ENCODE data around the gene SEC24C.
"Not testable (repeated sequence)": the region's sequence is repeated elsewhere in the genome, so short reads cannot be mapped to it uniquely, and the experiment has no call there.

SEC24C gene

DNA sequence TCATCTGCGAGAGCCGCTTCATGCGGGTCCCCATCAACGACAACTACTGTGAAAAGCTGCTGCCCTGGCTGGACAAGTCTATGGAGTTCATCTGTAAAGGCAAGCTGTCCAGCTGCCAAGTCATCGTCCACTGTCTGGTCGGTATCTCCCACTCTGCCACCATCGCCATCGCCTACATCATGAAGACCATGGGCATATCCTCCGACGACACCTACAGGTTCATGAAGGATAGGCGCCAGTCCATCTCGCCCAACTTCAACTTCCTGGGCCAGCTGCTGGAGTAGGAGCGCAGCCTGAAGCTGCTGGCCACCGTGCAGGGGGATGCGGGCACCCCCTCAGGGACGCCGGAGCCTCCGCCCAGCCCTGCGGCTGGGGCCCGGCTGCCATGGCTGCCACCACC, 11.7 kb upstream of the SEC24C start:
- no peak for DNase-seq (ENCODE audit: low read depth in 3 of 3)

GRCh38 chr10:73732931-73733623, 11.1 kb upstream of the SEC24C start:
- DNase-seq (ENCODE audit: low read depth in 3 of 3) = no peak

DNA sequence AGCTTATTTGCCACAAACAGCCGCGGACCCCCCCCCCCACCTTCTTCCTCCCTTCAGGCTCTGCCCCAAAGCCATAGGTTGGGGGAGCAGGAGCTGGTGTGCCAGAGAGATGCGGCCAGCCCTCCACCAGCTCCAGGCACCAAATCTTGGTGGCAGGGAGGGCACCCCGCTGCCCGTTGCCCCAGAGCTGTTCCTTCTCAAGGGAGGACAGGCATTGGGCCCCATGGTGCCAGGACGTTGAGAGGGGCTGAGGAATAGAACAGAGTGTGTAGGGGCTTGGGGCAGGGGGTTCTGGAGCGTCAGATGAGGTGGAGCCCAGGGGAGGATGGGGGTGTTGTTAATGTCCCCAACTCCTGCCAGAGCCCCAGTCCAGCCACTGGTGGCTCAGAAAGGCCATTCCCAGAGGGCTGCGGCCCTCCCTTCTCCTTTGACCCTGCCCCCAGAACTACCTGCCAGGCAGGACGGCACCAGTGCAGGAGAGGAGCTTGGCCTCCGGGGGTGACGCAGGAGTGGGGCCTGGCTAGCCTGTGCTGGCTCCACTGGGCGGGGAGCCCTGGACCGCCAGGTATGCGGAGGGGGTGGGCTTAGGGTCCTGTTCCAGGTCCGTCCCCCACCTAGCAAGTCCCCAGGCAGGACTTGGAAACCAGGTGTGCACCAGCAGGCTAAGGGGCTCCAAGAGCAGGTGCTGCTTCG, 10.0 kb upstream of the SEC24C start:
- no peak for DNase-seq (ENCODE audit: low read depth in 3 of 3)

- no peak for DNase-seq (ENCODE audit: low read depth in 3 of 3)
Observed at GRCh38 chr10:73734796-73735305, 9.3 kb upstream of the SEC24C start.

DNA sequence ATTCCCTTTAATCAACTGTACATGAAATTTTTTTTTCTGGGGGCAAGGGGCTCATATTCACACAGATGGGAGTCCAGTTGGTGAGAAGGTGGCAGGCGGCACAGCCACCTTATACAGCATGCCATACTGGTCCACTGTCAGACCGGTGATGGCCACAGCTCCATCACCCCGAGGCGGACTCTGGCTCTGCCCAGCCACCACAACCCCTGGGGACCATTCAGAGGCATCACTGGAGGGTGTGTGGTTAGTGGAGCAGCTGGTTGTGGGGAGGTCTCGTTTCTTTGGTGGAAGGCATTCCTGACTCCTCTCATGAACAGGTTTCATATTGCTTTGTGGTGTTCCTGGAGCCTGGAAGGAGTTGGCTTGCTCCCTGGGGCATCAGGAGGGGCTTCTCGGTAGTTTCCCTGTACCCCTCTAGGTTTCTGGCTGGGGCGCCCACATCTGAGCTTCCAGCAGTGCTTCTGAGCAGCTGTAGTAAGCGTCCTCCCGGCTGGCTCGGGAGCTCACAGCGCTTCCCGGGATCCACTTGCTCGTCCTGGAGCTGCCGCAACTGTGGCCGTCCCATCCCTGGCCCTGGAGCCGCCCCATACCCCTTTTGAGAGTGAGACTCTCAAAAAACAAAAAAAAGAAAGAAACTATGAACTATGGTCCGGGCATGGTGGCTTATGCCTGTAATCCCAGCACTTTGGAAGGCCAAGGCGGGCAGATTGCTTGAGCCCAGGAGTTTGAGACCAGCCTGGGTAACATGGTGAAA, 3.5 kb upstream of the SEC24C start:
- not testable (repeated sequence) for DNase-seq (ENCODE audit: low read depth in 3 of 3)

DNA sequence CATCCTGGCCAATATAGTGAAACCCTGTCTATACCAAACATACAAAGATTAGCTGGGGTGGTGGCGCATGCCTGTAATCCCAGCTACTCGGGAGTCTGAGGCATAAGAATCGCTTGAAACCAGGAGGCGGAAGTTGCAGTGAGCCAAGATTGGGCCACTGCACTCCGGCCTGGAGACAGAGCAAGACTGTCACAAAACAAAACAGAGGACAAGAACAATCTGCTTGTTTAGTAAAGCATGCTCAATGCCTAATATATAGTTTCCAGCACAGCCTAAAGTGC, 1.8 kb upstream of the SEC24C start:
- DNase-seq (ENCODE audit: low read depth in 3 of 3) = no peak

GRCh38 chr10:73743327-73743904, 756 bp upstream of the SEC24C start:
- DNase-seq (ENCODE audit: low read depth in 3 of 3) = no peak

DNA sequence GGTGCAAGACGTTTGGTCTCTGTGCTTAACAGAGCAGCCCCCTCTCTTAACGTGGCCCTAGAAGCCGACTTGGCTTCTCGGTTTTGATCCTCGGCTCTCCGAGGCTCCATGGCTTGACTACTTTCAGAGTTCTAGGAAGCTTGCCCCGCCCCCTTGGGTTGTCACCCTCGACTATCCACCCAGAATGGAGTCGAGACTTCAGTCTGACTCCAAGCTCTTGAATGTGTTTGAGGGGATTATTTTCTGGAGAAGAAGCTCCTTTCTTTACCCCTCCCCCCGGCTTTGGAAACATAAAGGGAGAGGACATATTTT, 448 bp downstream of the SEC24C start:
- DNase-seq (ENCODE audit: low read depth in 3 of 3) = peak in 1 of 3 experiments; percentile 17

DNA sequence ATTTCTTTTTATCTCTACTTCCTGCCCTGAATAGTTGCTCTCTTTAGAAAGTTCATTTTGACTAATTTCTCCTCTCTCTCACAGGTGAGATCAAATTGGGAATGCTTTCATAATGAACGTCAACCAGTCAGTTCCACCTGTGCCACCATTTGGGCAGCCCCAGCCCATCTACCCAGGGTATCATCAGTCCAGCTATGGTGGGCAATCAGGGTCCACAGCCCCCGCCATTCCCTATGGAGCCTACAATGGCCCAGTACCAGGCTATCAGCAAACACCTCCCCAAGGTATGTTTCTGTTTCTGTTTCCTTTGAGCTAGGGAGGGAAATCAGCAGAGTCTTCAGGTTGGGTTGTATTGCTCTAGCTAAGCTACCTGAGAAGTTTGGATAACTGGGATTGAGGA, 2.5 kb downstream of the SEC24C start:
- DNase-seq (ENCODE audit: low read depth in 3 of 3) = no peak

DNA sequence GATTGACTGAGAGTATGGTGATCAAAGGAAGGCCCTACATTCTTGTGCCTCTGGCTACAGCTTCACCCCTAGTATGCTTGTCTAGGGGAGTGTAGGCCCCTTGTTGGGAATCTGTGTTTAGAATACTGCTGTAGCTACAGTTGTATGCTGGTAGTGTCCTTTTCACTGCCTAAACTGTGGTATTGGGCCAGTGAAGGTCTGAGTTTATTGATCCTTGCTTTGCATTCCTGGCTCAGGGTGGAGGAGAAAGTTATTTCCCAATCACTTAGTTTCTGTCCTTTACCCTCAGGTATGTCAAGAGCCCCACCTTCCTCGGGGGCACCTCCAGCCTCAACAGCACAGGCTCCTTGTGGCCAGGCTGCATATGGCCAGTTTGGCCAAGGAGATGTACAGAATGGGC, 6.6 kb downstream of the SEC24C start:
- no peak for DNase-seq (ENCODE audit: low read depth in 3 of 3)

DNA sequence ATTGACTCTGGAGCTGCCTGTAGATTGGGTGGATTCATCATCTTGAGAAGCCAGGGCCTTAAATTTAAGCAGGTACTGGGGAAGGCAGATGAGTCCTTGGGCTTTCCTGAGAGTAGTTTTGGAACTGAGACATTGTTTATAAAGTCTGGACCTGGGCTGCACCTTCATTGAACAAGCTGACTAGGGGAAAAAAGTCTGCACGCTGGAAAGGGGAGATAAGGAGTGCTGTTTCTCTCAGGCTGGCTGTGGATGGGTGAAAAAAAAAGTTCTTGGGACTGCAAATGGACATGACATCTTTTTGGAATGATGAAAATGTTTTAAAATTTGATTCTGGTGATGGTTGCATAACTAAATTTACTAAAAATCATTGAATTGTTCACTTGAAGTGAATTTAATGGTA, 12.0 kb downstream of the SEC24C start:
- DNase-seq (ENCODE audit: low read depth in 3 of 3) = no peak

- DNase-seq (ENCODE audit: low read depth in 3 of 3) = no peak
Observed at GRCh38 chr10:73758704-73759511, 14.7 kb downstream of the SEC24C start.

GRCh38 chr10:73759512-73760115, 15.4 kb downstream of the SEC24C start:
- DNase-seq (ENCODE audit: low read depth in 3 of 3) = no peak

DNA sequence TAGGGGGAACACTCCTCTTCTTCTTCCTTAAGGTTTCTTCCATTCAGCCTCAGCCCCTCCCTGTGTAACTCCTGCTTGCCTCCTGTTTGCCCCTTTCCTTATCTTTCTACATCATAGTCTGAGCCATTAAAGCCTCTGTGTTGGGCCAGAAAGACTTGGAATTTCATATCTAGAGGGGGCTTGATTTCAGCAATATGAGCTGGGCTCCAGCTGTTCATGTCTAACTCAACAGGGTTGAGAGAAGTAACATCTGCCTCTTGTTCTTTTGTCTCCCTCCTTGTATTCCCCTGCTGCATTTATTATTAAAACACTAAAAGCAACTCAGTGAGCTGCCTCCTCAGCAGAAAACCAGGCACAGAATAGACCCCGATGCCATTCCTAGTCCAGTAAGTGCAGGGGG, 17.6 kb downstream of the SEC24C start:
- DNase-seq (ENCODE audit: low read depth in 3 of 3) = no peak

- no peak for DNase-seq (ENCODE audit: low read depth in 3 of 3)
Observed at GRCh38 chr10:73762915-73763314, 18.7 kb downstream of the SEC24C start.

GRCh38 chr10:73763343-73763742, 19.2 kb downstream of the SEC24C start:
- DNase-seq (ENCODE audit: low read depth in 3 of 3) = no peak

DNA sequence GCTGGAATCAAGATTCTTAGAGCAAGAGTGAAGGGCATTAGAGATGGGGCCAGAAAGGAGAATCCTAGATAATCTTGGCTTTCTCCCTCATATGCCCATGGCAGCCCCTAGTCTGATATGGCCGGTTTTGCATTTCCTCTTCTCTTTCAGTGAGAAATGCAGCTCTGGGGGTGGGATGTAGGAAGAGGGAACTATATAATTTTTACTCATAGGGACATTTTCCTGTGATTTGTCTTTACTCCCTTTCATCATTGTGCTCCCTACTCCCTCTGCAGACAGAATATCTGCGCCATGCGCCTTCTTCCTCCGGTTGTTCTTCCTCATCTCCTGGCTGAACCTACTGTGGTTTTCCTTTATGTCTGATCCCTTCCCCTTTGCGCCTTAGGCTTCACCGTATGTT, 20.9 kb downstream of the SEC24C start:
- no peak for DNase-seq (ENCODE audit: low read depth in 3 of 3)

- peak; percentile 33 to 58 (median 43) for DNase-seq (ENCODE audit: low read depth in 3 of 3)
Observed at GRCh38 chr10:73768881-73769280, 24.7 kb downstream of the SEC24C start.

GRCh38 chr10:73769396-73769795, 25.2 kb downstream of the SEC24C start:
- DNase-seq (ENCODE audit: low read depth in 3 of 3) = no peak

DNA sequence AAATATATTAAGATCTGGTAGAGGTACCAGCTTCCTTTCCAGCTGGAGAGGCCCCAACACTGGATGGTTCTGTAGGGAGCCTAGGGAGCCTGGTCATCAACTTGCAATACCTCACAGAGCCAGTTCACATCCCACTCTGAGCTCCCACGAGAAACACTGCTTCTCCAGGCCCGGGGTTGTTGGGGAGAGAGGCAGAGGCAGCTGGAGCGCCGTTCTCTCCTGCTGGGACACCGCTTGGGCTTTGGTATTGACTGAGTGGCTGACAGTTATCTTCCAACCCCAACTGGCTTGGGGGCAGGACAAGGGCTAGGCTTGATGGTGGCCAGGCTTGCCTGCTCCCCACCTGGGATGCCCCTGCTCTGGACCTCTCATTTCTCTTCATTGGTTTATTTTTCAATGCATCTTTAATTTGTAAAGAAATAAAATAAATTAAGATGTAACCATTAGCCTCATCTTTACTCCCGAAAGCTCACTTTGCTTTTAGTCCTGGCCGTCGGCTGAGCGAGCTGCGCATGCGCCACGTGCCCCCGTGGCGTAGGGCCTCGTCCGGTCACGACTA, 27.6 kb downstream of the SEC24C start:
- DNase-seq (ENCODE audit: low read depth in 3 of 3) = peak in 2 of 3 experiments; percentile 56 to 58
